NCI-H1694 treated with DMSO at 0.1 percent for 48 hours (cell line): Measurements from ENCODE around the gene ITGB1BP1.

Source experiments
- DNase-seq: peaks from one replicate; lab custom pipeline; 2025; lab: John Stamatoyannopoulos, UW

ITGB1BP1 gene, protein sequence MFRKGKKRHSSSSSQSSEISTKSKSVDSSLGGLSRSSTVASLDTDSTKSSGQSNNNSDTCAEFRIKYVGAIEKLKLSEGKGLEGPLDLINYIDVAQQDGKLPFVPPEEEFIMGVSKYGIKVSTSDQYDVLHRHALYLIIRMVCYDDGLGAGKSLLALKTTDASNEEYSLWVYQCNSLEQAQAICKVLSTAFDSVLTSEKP

DNA sequence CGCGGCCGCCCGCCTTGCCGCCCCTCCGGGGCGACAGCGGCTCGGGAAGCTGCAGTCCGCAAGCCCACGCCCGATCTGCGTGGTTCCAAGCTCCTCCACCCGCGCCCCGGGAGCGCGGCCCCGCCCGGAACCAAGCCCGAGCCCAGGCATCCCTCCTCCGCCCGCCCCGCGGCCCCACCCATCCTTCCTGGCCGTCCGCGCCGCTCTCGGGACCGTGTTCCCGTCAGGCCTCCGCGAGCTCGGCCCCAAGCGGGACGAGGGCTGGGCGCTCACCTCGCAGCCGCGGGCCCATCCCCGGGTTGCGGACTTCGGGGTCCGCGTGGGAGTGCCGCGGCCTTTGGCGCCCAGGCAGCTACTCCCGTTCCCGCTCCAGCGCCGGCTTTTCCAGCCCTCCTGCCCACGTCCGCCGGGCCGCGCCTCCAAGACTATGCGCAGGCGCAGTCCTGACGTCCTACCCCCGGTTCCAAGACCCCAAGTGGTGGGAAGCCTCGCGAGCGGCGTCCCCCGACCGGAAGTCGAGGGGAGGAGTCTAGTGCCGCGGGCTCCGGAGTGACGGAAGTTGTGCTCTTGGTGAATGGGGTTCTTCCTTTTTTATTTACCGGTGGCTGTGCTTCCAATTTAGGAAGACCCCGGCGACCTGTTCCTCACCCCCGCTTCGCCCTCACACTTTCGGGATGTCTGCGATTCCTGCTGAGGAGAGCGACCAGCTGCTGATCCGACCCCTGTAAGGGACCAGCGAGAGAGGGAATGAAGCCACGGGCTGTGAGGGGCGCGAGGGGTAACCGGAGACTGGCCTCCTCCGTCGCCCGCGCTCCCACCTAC, at the start of gene ITGB1BP1, which contains the start of gene CPSF3:
ITGB1BP1 (minus strand) TSS at position 429 of the 822 bp plus-strand sequence. CDS start 4,831 bp downstream, outside the sequence.
CPSF3 (plus strand) TSS at position 555 of the 822 bp plus-strand sequence; CDS start at position 675, 120 bp downstream.
- DNase-seq: peak; percentile 99

DNA sequence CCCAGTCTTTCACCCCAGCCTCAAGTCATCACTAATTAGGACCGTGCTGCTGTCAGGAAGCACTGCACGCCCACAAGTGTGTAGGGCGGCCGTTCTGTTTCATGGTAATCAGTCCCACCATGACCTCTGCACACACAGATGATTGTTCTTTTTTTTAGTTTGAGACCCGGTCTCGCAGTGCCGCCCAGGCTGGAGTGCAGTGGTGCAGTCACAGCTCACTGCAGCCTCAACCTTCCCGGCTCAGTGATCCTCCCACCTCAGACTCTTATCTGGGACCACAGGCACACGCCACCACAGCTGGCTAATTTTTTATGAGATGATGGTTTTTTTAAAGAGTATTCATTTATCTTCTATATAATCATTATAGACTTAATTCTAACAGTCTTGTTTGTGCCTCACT, 49.2 kb upstream of the ITGB1BP1 start:
- DNase-seq: no peak

DNA sequence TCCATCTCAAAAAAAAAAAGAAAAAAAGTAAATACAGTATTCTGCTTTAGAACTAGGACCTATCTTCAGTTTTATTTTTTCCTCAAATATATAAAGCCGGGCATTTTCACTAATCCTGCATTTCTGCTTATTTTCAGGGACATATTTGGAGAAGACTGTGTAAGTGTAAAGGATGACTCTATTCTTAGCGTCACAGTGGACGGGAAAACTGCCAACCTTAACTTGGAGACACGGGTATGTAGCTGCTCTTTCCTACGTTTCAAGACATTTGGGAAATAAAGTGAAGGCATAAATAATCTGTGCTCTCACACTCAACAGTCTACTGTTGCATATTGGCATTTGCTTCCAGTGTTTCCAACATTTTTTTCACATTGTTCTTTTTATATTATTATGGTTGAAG, 47.9 kb upstream of the ITGB1BP1 start:
- DNase-seq: no peak

DNA sequence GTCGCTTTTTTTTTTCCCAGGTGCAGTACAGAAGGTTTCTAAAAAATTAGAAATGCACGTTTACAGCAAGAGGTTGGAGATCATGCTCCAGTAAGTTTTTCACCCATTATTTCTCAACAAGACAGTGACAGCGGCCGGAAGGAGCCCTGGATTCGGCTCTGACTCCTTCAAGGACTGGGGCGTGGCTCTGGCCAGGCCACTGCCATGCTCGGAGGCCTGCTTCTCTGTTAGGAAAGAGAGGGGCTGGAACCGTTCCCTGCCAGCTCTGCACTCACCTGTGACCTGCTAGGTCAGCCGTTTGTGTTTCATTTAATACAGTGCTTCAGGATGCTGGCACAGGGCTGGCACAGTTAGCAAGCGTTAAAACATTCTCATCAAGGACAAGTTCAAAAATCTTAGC, 44.4 kb upstream of the ITGB1BP1 start:
- DNase-seq: no peak

DNA sequence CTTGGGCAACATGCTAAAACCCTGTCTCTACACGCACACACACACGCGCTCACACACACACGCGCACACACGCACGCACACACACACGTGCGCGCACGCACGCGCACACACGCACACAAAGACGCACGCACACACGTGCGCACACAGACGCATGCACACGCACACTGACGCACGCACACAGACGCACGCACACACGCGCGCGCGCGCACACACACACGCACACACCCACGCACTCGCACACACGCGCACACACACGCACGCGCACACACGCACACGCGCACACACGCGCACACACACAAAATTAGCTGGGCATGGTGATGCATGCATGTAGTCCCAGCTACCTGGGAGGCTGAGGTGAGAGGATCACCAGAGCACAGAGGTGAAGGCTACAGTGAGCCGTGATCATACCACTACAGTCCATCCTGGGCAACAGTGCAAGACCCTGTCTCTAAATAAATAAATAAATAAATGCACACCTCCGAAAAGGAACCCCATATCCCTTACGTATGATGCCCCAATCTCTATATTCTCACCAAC, 42.9 kb upstream of the ITGB1BP1 start:
- DNase-seq: no peak

DNA sequence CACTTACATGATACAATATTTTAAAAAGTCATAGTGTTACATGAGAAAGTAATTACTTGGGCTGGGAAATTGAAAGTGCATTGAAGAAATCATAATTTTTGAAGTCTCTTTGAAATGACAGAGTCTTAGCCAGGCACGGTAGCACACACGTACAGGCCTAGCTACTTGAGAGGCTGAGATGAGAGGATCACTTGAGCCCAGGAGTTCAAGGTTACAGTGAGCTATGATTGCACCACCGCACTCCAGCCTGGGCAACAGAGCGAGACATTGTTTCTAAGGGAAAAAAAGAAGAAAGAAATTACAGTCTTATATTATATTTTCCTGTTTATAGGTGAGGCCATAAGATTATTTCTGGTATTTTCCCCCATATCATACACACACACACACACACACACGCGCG, 41.8 kb upstream of the ITGB1BP1 start:
- no peak for DNase-seq

DNA sequence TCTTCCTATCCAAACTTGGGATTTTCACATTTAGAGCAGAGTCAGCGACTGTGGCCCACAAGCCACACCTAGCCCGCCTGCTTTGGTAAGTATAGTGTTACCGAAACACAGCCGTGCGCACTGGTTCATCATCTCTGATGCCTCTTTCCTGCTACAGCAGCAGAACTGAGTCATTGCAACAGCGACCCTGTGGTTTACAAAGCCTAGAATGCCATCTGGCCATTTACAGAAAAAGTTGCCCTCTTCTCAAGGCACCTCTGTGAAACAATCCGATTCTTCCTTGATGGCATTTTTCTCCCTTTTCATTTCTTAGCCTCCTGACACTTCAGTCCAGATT, 40.3 kb upstream of the ITGB1BP1 start:
- DNase-seq: peak; percentile 93

DNA sequence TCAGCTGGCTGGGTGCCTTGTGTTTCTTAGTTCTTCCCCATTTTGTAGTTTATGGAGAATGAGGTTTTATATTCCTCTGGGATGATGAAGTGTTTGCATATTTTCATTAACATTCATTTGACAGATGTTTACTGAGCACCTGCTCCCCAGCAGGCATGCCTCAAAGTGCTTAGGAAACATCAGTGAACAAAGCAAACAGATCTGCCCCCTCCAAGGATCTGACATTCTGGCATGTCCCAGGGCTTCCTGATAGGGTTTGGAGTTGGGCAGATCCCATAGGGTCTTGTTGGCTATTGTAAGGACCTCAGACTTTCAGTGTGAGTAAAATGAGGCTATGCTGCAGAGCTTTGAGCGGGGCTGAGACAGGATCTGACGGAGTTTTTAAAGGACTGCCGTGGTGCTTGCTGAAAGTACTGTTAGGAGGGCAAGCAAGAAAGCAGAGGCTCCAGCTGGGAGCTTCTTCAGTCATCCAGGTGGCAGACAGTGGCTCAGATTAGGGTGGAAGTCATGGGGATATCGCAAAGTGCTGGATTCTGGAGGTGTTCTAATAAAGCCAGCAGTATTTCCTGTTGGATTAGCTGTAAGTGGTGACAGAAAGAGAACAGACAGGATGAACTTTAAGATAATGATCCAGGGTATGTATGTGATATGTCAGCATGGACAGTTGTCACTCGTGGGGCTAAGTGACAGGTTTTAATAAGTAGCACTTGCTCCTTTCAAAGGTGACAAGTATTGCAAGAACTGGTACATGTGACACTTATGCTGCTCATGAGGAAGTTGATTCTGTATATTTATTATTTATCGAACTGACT, 39.8 kb upstream of the ITGB1BP1 start:
- peak; percentile 93 for DNase-seq

DNA sequence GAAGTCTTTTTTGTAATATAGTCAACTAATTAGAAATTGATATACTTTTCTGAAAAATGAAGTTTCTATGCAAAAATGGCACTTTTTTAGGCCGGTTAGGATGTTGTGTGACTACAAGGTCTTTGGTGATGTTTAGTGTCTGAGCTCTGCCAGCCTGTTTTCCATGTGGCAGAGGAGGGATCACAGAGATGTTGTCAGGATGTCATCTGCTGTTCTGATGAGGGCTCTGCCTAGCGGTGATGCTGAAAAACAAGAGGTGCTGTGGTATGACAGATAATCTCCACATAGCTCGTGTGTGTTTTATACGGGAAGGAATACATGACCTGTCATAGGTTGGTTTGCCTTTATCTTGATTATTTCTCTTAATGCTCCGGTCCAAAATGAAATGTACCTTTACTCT, 39.0 kb upstream of the ITGB1BP1 start:
- DNase-seq: peak; percentile 89

DNA sequence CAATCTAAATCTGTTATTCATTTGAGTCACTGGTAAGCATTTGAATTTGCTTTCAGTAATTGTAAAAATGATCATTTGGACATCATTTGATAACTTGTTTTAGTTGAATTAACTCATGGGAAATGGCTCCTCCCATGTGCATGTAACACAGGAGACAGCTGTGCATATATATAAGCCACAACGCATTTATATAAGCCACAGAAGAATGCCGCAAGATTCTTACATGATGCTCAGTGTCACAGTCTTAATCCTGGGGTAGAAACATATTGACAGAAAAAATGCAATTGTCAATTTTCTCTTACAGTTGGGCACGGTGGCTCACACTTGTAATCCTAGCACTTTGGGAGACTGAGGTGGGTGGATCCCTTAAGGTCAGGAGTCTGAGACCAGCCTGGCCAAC, 37.8 kb upstream of the ITGB1BP1 start:
- DNase-seq: no peak

DNA sequence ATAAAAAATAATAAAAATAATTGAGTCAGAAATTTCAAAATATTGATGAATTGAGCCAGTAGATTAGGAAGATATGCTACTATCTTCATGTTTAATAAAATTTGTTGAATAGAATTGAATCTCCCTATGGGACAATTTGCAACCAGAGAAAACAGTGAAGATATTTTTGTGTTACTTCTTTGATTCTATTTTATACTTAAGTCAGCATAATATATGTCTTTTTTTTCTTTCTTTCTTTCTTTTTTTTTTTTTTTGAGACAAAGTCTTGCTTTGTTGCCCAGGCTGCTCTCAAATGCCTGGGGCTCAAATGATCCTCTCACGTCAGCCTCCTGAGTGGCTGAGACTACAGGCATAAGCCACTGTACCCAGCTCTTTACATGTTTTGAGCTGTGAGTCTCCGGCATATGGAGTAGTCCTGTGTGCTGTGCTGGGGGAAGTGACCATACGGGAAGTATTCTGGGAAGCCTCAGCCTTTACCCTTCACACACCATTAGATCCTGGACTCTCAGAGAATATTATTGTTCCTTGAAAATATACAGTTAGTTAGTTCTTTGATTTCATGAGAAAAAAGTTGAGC, 37.2 kb upstream of the ITGB1BP1 start:
- DNase-seq: no peak

DNA sequence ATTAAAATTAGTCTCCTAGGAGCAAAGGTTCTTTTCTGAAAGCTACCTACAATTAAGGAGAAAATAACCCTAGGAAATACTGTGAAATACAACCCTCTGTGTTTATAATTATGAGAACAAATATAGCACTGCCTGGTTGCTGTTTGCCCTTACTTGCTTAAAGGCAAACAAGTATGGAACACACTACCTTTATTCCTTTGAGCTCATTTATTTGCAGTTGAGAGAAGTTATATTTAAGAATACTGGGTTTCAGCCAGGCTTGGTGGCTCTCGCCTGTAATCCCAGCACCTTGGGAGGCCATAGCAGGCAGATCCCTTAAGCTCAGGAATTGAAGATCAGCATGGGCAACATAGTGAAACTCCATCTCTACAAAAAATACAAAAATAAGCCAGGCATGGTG, 27.9 kb upstream of the ITGB1BP1 start:
- no peak for DNase-seq

DNA sequence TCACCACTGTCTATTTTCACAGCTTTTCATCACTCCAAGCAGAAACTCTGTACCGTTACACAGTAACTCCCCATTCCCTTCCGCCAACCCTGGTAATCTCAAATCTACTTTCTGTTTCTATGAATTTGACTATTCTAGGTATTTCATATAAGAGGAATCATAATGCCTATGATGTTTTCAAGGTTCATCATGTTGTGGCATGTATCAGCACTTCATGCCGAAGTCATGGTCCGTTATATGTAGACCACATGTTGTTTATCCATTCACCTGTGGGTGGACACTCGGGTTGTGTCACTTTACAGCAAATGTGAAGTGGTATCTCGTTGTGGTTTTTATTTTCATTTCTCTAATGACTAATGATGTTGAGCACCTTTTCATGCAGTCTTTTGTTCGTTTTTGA, 21.8 kb upstream of the ITGB1BP1 start:
- DNase-seq: no peak

DNA sequence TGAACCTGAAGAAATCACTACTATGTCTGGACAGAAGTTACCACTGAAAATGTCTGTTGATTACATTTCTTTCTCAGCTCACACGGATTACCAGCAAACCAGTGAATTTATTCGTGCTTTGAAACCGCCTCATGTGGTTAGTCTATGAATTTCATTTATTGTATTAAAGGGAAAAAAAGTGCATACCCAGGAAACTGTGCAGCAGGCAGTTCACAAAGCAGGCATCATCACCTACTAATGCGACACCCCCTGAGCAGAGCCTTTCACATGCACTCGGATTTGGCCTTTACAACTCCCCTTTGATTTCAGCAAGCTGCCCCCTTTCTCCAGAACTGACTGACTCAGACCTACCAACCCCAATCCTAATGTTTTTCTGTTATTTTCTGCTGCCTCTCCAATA, 20.2 kb upstream of the ITGB1BP1 start:
- no peak for DNase-seq

DNA sequence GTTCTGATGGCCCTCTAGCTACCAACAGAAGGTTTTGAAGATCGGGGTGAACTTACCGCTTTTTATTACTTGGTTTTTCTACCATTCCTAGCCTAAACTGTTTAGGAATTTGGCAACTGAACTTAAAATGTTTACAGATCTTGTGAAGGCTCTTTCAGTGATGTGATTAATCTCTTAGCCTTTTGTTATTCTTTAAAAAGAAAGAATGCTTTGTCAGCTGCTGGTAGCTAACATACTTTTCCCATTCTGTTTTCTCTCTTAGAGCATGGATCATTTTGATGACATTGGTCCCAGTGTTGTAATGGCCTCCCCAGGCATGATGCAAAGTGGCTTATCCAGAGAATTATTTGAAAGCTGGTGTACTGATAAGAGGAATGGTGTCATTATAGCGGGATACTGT, 18.2 kb upstream of the ITGB1BP1 start:
- no peak for DNase-seq

DNA sequence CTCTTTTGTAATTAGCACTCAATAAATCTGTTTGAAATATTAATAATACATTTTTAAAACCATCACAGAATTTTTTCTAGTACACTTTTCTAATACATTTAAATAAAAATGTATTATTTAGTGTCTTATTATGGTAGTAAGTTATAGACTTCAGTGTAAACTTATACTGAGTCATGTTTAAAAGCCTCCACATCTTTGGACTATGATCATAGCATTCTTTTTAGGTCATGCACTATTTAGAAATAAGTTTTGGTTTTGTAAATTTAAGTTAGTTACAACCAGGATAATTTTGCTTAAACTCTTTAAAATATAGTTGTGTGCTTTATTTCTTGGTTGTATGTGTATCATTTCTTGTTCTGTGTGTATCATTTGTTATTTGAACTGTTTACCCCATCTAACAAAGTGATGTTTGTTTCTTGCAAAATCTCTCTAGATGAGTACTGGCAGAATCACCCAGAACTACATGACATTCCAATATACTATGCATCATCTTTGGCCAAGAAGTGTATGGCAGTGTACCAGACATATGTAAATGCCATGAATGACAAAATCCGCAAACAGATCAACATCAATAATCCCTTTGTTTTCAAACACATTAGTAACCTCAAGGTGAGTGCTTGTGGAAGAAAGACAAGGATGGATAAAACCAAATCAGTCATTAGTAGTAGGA, 16.9 kb upstream of the ITGB1BP1 start:
- no peak for DNase-seq

DNA sequence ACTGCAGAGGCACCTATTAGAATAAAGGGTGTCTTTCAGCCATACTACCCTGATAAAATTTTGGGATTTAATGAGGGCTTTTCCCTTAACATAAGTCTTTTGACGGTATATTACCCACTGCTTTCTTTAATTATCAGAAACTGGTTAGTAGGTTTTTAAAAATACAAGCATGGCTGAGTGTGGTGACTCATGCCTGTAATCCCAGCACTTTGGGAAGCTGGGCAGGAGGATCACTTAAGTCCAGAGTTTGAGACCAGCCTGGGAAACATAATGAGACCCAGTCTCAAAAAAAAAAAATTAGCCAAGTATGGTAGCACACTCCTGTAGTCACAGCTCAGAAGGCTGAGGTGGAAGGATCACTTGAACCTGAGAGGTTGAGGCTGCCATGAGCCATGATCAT, 16.2 kb upstream of the ITGB1BP1 start:
- DNase-seq: no peak

DNA sequence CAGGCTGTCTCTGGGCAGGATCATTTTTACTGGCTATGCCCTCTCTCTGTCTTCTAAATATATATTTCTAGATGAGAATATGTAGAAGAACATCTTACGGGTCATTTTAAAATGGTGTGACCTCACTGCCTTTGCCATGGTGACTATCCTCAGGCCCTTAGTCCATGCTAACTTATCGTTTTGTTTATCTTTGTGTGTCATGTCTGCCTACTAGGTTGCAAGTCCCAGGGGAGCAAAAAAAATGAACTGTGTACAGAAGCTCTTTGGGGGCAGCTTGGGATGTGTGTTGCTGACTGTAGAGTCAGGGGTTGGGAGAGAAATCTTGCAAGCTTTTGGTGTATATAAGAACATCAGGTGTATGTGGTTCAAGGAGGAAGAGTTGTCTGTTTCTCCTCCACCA, 11.2 kb upstream of the ITGB1BP1 start:
- no peak for DNase-seq

DNA sequence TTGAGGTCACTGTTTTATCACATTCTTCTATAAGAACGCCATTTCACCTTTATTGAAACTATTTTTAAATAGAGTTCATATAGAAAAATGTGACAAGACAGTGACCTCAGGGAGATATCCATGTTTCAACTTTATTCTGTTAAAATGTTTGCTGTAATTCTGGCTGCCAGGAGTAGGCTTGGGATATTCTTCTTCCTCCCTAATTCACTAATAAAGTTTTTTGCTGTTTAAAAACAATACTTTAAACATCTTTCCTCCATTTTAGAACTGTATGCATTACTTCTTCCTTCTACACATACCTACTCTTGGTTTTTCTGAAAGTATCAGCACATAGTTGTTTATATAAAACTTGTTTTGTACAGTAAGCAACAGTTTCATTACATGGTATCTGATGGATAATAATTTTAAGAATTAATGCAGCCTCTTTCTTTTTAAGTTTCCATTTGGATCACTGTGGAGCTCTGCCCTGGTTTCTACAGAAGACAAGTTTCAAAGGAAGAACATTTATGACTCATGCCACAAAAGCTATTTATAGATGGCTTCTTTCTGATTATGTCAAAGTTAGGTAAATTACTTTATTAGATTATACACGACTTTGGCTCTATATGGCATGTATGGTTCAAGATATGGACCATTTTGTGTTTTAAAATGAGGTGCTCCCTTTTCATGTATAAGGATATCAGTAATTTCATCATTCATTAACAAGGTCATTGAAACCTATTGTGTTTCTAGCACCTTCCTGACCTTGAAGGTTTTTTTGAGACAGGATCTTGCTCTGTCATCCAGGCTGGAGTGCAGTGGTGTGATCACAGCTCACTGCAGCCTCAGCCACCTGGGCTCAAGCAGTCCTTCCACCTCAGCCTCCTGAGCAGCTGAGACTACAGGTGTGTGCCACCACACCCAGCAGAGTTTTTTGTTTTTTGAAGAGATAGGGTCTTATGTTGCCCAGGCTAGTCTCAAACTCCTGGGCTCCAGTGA, 7.3 kb upstream of the ITGB1BP1 start:
- DNase-seq: no peak

DNA sequence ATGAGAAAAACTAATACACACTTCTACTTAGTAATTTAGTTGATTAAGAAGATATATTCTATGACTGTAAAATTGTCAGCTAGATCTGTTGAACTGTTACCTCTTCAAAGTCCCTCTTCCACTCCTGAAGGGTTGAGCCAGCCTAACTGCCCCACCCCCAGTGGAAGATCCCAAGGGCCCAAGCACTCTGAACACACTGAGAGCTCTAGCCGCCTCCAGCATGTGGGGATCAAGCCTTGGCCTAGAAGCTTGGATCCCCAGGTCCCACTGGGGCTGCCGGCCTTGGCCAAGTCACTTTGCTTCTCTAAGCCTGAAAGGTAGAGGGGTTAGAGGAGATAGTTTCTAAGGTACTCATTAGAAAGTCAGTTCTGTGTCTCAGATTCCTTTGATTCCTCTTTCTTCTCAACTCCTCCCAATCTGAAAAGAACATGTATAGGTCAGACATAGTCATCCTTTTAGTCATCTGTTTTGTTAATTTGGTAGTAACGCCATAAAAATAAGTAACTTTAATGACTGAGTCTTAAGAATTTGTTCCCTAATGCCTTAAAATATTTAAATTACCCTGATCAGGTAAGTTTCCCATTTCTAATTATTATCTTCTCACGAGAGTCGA, 5.7 kb upstream of the ITGB1BP1 start:
- no peak for DNase-seq
